Measurements from ENCODE around the gene RXRA. TPM values are rescaled to one million over a fixed set of nuclear protein-coding genes. Genes with fewer than 3 reads are reported as not detected.

The RXRA gene
- polyA plus RNA-seq, 1 experiment: 5.3 TPM

DNA sequence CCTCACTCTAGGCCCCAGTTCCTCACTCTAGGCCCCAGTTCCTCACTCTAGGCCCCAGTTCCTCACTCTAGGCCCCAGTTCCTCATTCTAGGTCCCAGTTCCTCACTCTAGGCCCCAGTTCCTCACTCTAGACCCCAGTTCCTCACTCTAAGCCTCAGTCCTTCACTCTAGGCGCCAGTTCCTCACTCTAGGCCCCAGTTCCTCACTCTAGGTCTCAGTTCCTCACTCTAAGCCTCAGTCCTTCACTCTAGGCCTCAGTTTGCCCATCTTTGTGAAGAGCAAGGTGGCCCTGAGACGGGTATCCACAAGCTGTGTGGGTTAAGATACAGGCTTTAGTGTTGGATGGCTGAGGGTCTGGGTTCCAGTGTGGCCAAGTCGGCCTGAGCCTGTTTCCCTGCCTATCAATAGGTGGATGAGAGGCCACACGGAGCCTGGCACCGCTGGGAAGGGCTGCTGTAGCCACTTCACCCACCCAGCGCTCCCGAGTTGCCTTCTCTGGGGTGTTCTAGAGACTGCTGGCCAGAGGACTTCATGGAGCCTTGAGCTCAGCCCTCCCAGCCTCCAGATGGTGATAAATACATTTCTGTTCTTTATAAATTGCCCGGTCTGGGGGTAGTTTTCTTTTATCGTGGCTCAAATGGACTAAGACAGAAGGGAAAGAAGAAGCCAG, 150.2 kb downstream of the RXRA start:
- no peak overlapping the region for H3K4me3 ChIP-seq (ENCODE audit: low read depth, low read length)
- CTCF ChIA-PET: no interaction called here

DNA sequence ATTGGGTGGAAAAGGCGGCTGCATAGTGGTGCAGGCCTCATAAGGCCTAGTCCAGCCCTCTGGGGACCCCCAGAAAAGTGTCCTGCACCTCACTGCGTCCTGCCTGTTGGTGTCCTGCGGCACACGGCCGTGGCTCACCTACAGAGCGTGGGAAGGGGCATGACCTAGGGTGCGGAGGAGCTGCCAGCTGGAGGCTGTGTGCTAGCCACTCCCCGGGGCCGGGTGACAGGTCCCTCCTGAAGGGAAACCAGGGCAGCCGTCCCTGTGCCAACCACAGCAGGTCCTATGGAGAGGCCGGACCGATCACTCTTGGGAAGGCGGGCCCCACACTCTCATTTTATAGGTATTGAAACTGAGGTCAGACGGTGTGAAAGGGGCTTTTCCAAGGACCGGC, 150.7 kb downstream of the RXRA start:
- no peak overlapping the region for H3K4me3 ChIP-seq (ENCODE audit: low read depth, low read length)
- no peak overlapping the region for H3K27ac ChIP-seq (ENCODE audit: low read depth, low read length)
- no peaks in the 10 kb centered on the region for H3K27me3 ChIP-seq (ENCODE audit: control insufficient read depth, insufficient read depth, low read length)
- no peak for TF ChIP-seq CTCF (IDR thresholded peaks at IDR 0.05; ENCODE audit: low read depth, low read length)
- DNase-seq (ENCODE audit: low read depth, low spot score): no peak
- CTCF ChIA-PET: no interaction called here
- POLR2A ChIA-PET: no interaction called here
- H3K9me3 ChIP-seq (ENCODE audit: control insufficient read depth, insufficient read depth, low read length): peaks cover 5% of the 10 kb centered on the region

More for the DNA sequence above, 150.2 kb downstream of the RXRA start:
- DNase-seq (ENCODE audit: low read depth, low spot score): no peak
- Histone ChIP-seq H3K27me3 (ENCODE audit: control insufficient read depth, insufficient read depth, low read length) (no peaks in the 10 kb centered on the region), H3K27ac (ENCODE audit: low read depth, low read length) (no peak overlapping the region), H3K9me3 (ENCODE audit: control insufficient read depth, insufficient read depth, low read length) (peaks cover 5% of the 10 kb centered on the region)
- POLR2A ChIA-PET: interaction anchor here (0.9 kb wide), 1 partner anchor 169 kb away, joined by 4 read pairs; no protein-coding TSS in a partner anchor
- no peak for TF ChIP-seq CTCF (IDR thresholded peaks at IDR 0.05; ENCODE audit: low read depth, low read length)

- no peak for DNase-seq (ENCODE audit: low read depth, low spot score)
- Histone ChIP-seq H3K4me3 (ENCODE audit: low read depth, low read length) (no peak overlapping the region), H3K27me3 (ENCODE audit: control insufficient read depth, insufficient read depth, low read length) (no peaks in the 10 kb centered on the region), H3K27ac (ENCODE audit: low read depth, low read length) (no peak overlapping the region), H3K9me3 (ENCODE audit: control insufficient read depth, insufficient read depth, low read length) (peaks cover 5% of the 10 kb centered on the region)
- ChIA-PET POLR2A (no interaction called here), CTCF (no interaction called here)
- TF ChIP-seq CTCF (IDR thresholded peaks at IDR 0.05; ENCODE audit: low read depth, low read length): no peak
Measured at GRCh38 chr9:134477342-134477925, 151.2 kb downstream of the RXRA start.

- Histone ChIP-seq H3K9me3 (ENCODE audit: control insufficient read depth, insufficient read depth, low read length) (peaks cover 5% of the 10 kb centered on the region), H3K4me3 (ENCODE audit: low read depth, low read length) (no peak overlapping the region), H3K27me3 (ENCODE audit: control insufficient read depth, insufficient read depth, low read length) (no peaks in the 10 kb centered on the region), H3K27ac (ENCODE audit: low read depth, low read length) (no peak overlapping the region)
- POLR2A ChIA-PET: no interaction called here
- DNase-seq (ENCODE audit: low read depth, low spot score): no peak
- CTCF ChIA-PET: no interaction called here
- no peak for TF ChIP-seq CTCF (IDR thresholded peaks at IDR 0.05; ENCODE audit: low read depth, low read length)
Measured at GRCh38 chr9:134477927-134478326, 151.7 kb downstream of the RXRA start.

DNA sequence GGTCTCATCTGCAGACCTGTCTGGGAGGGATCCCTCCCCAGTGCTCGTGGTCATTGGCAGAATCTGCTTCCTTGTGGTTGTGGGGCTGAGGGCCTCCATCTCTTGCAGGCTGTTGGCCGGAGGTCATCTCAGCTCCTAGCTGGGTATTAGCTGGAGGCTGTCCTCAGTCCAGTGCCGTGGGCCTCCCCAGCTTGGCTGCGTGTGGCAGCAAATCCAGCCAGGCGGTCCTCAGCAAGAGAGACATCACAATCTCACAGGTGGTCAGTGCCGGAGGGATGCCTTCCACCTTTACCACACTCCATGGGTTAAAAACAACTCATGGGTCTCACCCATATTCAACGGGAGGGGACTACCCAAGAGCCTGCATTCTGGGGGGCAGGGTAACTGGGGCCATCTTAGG, 155.5 kb downstream of the RXRA start:
- ChIA-PET POLR2A (no interaction called here), CTCF (no interaction called here)
- no peak for DNase-seq (ENCODE audit: low read depth, low spot score)
- no peak overlapping the region for H3K27ac ChIP-seq (ENCODE audit: low read depth, low read length)
- H3K9me3 ChIP-seq (ENCODE audit: control insufficient read depth, insufficient read depth, low read length): peaks cover 5% of the 10 kb centered on the region
- peaks cover 3% of the 10 kb centered on the region for H3K27me3 ChIP-seq (ENCODE audit: control insufficient read depth, insufficient read depth, low read length)
- TF ChIP-seq CTCF (IDR thresholded peaks at IDR 0.05; ENCODE audit: low read depth, low read length): no peak
- H3K4me3 ChIP-seq (ENCODE audit: low read depth, low read length): no peak overlapping the region
